ENCODE data around the gene RTTN.

RTTN gene

GRCh38 chr18:70207181-70207580 is 1.7 kb upstream of the RTTN start:
- Histone ChIP-seq H3K36me3 (ENCODE audit: control insufficient read depth in 4 of 4, insufficient read depth in 4 of 4, low read length in 3 of 4) (peaks cover 0 to 5% (median 1%) of the 10 kb centered on the region in 4 experiments), H3K4me1 (ENCODE audit: control extremely low read depth in 1 of 4, control insufficient read depth in 4 of 4, insufficient read depth in 4 of 4, low read length in 3 of 4) (peaks cover 2 to 18% (median 10%) of the 10 kb centered on the region in 4 experiments), H3K4me3 (ENCODE audit: control insufficient read depth in 1 of 7, extremely low read depth in 1 of 7, insufficient read depth in 4 of 7, low read depth in 2 of 7, low read length in 6 of 7) (no peak overlapping the region), H3K27ac (ENCODE audit: insufficient read depth in 1 of 2, low read depth in 1 of 2, low read length in 2 of 2, poor library complexity in 1 of 2, severe bottlenecking in 2 of 2) (no peak overlapping the region), H3K27me3 (replicated peaks in 2 of 5; ENCODE audit: control insufficient read depth in 4 of 5, insufficient read depth in 5 of 5, low read length in 4 of 5) (no peaks in the 10 kb centered on the region), H3K9me3 (ENCODE audit: control extremely low read depth in 1 of 5, control insufficient read depth in 4 of 5, insufficient read depth in 2 of 5, low read depth in 1 of 5, low read length in 4 of 5) (no peaks in the 10 kb centered on the region)
- DNase-seq: no peak
- 100% methylated on average over 4 of the region's 4 CpGs for WGBS (ENCODE audit: insufficient coverage)
- CTCF ChIA-PET: no interaction called here
- POLR2A ChIA-PET: no interaction called here

- WGBS (ENCODE audit: insufficient coverage): 0% methylated on average over 1 of the region's 1 CpG
- CTCF ChIA-PET: interaction anchor here (1.0 to 7.7 kb wide), 4 partner anchors 9 to 254 kb away, joined by 3 to 118 read pairs (median 4); no protein-coding TSS in a partner anchor
- POLR2A ChIA-PET: no interaction called here
- Histone ChIP-seq H3K4me3 (ENCODE audit: control insufficient read depth in 1 of 7, extremely low read depth in 1 of 7, insufficient read depth in 4 of 7, low read depth in 2 of 7, low read length in 6 of 7) (no peak overlapping the region), H3K27ac (ENCODE audit: insufficient read depth in 1 of 2, low read depth in 1 of 2, low read length in 2 of 2, poor library complexity in 1 of 2, severe bottlenecking in 2 of 2) (peak overlapping the region in 1 of 2 experiments; percentile 1), H3K36me3 (ENCODE audit: control insufficient read depth in 4 of 4, insufficient read depth in 4 of 4, low read length in 3 of 4) (peaks cover 10 to 37% (median 20%) of the 10 kb centered on the region in 4 experiments), H3K4me1 (ENCODE audit: control extremely low read depth in 1 of 4, control insufficient read depth in 4 of 4, insufficient read depth in 4 of 4, low read length in 3 of 4) (peaks cover 0 to 13% (median 6%) of the 10 kb centered on the region in 4 experiments), H3K9me3 (ENCODE audit: control extremely low read depth in 1 of 5, control insufficient read depth in 4 of 5, insufficient read depth in 2 of 5, low read depth in 1 of 5, low read length in 4 of 5) (no peaks in the 10 kb centered on the region), H3K27me3 (replicated peaks in 2 of 5; ENCODE audit: control insufficient read depth in 4 of 5, insufficient read depth in 5 of 5, low read length in 4 of 5) (no peaks in the 10 kb centered on the region)
- DNase-seq: no peak
Observed at GRCh38 chr18:70200286-70200685, 5.2 kb downstream of the RTTN start.

- WGBS (ENCODE audit: insufficient coverage): 60% methylated on average over 1 of the region's 3 CpGs
- CTCF ChIA-PET: interaction anchor here (0.5 to 7.7 kb wide), 3 partner anchors 10 to 1345 kb away, joined by 3 to 118 read pairs (median 7); no protein-coding TSS in a partner anchor
Observed at GRCh38 chr18:70197844-70198243, 7.6 kb downstream of the RTTN start.

GRCh38 chr18:70197026-70197425 is 8.5 kb downstream of the RTTN start:
- Histone ChIP-seq H3K4me1 (ENCODE audit: control extremely low read depth in 1 of 4, control insufficient read depth in 4 of 4, insufficient read depth in 4 of 4, low read length in 3 of 4) (no peaks in the 10 kb centered on the region), H3K9me3 (ENCODE audit: control extremely low read depth in 1 of 5, control insufficient read depth in 4 of 5, insufficient read depth in 2 of 5, low read depth in 1 of 5, low read length in 4 of 5) (no peaks in the 10 kb centered on the region), H3K36me3 (ENCODE audit: control insufficient read depth in 4 of 4, insufficient read depth in 4 of 4, low read length in 3 of 4) (peaks cover 16 to 46% (median 35%) of the 10 kb centered on the region in 4 experiments), H3K27me3 (replicated peaks in 2 of 5; ENCODE audit: control insufficient read depth in 4 of 5, insufficient read depth in 5 of 5, low read length in 4 of 5) (no peaks in the 10 kb centered on the region), H3K4me3 (ENCODE audit: control insufficient read depth in 1 of 7, extremely low read depth in 1 of 7, insufficient read depth in 4 of 7, low read depth in 2 of 7, low read length in 6 of 7) (no peak overlapping the region), H3K27ac (ENCODE audit: insufficient read depth in 1 of 2, low read depth in 1 of 2, low read length in 2 of 2, poor library complexity in 1 of 2, severe bottlenecking in 2 of 2) (no peak overlapping the region)
- ChIA-PET CTCF (interaction anchor here (0.6 to 7.7 kb wide), 10 partner anchors 13 to 257 kb away, joined by 3 to 118 read pairs (median 3); no protein-coding TSS in a partner anchor), POLR2A (no interaction called here)
- no peak for DNase-seq
- WGBS (ENCODE audit: insufficient coverage): 100% methylated on average over 4 of the region's 6 CpGs

More at GRCh38 chr18:70197844-70198243, 7.6 kb downstream of the RTTN start:
- no peak for DNase-seq
- Histone ChIP-seq H3K27me3 (replicated peaks in 2 of 5; ENCODE audit: control insufficient read depth in 4 of 5, insufficient read depth in 5 of 5, low read length in 4 of 5) (no peaks in the 10 kb centered on the region), H3K36me3 (ENCODE audit: control insufficient read depth in 4 of 4, insufficient read depth in 4 of 4, low read length in 3 of 4) (peaks cover 12 to 46% (median 35%) of the 10 kb centered on the region in 4 experiments), H3K9me3 (ENCODE audit: control extremely low read depth in 1 of 5, control insufficient read depth in 4 of 5, insufficient read depth in 2 of 5, low read depth in 1 of 5, low read length in 4 of 5) (no peaks in the 10 kb centered on the region), H3K27ac (ENCODE audit: insufficient read depth in 1 of 2, low read depth in 1 of 2, low read length in 2 of 2, poor library complexity in 1 of 2, severe bottlenecking in 2 of 2) (no peak overlapping the region), H3K4me3 (ENCODE audit: control insufficient read depth in 1 of 7, extremely low read depth in 1 of 7, insufficient read depth in 4 of 7, low read depth in 2 of 7, low read length in 6 of 7) (no peak overlapping the region), H3K4me1 (ENCODE audit: control extremely low read depth in 1 of 4, control insufficient read depth in 4 of 4, insufficient read depth in 4 of 4, low read length in 3 of 4) (no peaks in the 10 kb centered on the region)
- POLR2A ChIA-PET: no interaction called here

- ChIA-PET POLR2A (no interaction called here), CTCF (interaction anchor here (0.7 to 7.7 kb wide), 17 partner anchors 9 to 264 kb away, joined by 3 to 118 read pairs (median 4); partner anchors contain the start of gene RTTN)
- Histone ChIP-seq H3K4me1 (ENCODE audit: control extremely low read depth in 1 of 4, control insufficient read depth in 4 of 4, insufficient read depth in 4 of 4, low read length in 3 of 4) (no peaks in the 10 kb centered on the region), H3K36me3 (ENCODE audit: control insufficient read depth in 4 of 4, insufficient read depth in 4 of 4, low read length in 3 of 4) (peaks cover 20 to 52% (median 38%) of the 10 kb centered on the region in 4 experiments), H3K27ac (ENCODE audit: insufficient read depth in 1 of 2, low read depth in 1 of 2, low read length in 2 of 2, poor library complexity in 1 of 2, severe bottlenecking in 2 of 2) (no peak overlapping the region), H3K9me3 (ENCODE audit: control extremely low read depth in 1 of 5, control insufficient read depth in 4 of 5, insufficient read depth in 2 of 5, low read depth in 1 of 5, low read length in 4 of 5) (no peaks in the 10 kb centered on the region), H3K27me3 (replicated peaks in 2 of 5; ENCODE audit: control insufficient read depth in 4 of 5, insufficient read depth in 5 of 5, low read length in 4 of 5) (no peaks in the 10 kb centered on the region), H3K4me3 (ENCODE audit: control insufficient read depth in 1 of 7, extremely low read depth in 1 of 7, insufficient read depth in 4 of 7, low read depth in 2 of 7, low read length in 6 of 7) (no peak overlapping the region)
- peak; percentile 46 to 72 (median 67) for DNase-seq
- 34% methylated on average over 2 of the region's 5 CpGs for WGBS (ENCODE audit: insufficient coverage)
Observed at GRCh38 chr18:70195852-70196434, 9.5 kb downstream of the RTTN start.

- DNase-seq: peak in 1 of 3 donors; percentile 14
- ChIA-PET CTCF (interaction anchor here (0.7 to 7.7 kb wide), 16 partner anchors 8 to 265 kb away, joined by 3 to 118 read pairs (median 4); partner anchors contain the start of gene RTTN), POLR2A (no interaction called here)
- Histone ChIP-seq H3K4me1 (ENCODE audit: control extremely low read depth in 1 of 4, control insufficient read depth in 4 of 4, insufficient read depth in 4 of 4, low read length in 3 of 4) (no peaks in the 10 kb centered on the region), H3K27me3 (replicated peaks in 2 of 5; ENCODE audit: control insufficient read depth in 4 of 5, insufficient read depth in 5 of 5, low read length in 4 of 5) (no peaks in the 10 kb centered on the region), H3K4me3 (ENCODE audit: control insufficient read depth in 1 of 7, extremely low read depth in 1 of 7, insufficient read depth in 4 of 7, low read depth in 2 of 7, low read length in 6 of 7) (no peak overlapping the region), H3K36me3 (ENCODE audit: control insufficient read depth in 4 of 4, insufficient read depth in 4 of 4, low read length in 3 of 4) (peaks cover 21 to 56% (median 36%) of the 10 kb centered on the region in 4 experiments), H3K9me3 (ENCODE audit: control extremely low read depth in 1 of 5, control insufficient read depth in 4 of 5, insufficient read depth in 2 of 5, low read depth in 1 of 5, low read length in 4 of 5) (no peaks in the 10 kb centered on the region), H3K27ac (ENCODE audit: insufficient read depth in 1 of 2, low read depth in 1 of 2, low read length in 2 of 2, poor library complexity in 1 of 2, severe bottlenecking in 2 of 2) (no peak overlapping the region)
- WGBS (ENCODE audit: insufficient coverage): 94% methylated on average over 3 of the region's 3 CpGs
Observed at GRCh38 chr18:70195014-70195614, 10.4 kb downstream of the RTTN start.

Measured in common myeloid progenitor, CD34-positive (primary cell).